ENCODE measurements around the gene CFAP73. TPM values are rescaled to one million over a fixed set of nuclear protein-coding genes. Genes with fewer than 3 reads are reported as not detected.

Gene CFAP73
- total and polyA plus RNA-seq, 7 donors = 0.42 to 0.60 (median 0.46) TPM; not detected in 4

DNA sequence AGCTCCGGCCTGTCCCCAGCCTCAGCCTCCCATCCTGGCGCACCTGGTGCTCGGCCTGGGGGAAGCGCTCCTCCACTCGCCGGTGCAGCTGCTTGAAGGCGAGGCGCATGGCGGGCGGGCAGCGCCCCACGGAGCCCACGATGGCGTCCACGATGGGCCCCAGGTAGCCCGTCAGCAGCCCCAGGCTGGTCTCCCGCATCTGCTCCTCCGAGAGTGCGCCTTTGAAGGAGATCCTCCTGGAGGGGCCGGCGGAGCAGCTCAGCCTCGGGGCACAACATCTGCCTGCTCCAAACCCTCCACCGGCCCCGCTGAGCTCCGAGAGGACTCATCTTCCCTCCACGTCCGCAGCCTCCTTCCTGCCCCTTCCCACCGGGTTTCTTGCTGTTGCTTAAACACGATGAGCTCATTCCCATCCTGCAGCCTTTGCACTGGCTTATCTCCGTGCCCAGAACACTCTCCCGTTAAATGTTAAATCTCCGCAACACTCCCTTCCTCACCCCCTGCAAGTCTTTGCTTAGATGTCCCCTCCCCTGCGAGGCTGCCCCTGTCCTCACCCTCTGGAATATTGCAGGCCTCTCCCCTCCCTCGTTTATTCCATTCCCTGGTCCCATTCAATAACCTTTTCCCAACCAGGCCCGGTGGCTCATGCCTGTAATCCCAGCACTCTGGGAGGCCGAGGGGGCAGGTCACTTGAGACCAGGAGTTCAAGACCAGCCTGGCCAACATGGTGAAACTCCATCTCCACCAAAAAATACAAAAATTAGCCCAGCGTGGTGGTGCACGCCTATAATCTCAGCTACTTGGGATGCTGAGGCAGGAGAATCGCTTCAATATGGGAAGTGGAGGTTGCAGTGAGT is 37.3 kb upstream of the CFAP73 start:
- Histone ChIP-seq H3K27ac (no peak overlapping the region), H3K36me3 (no peaks in the 10 kb centered on the region), H3K4me3 (no peak overlapping the region), H3K9me3 (no peaks in the 10 kb centered on the region), H3K27me3 (peaks cover 0 to 27% (median 0%) of the 10 kb centered on the region in 3 donors), H3K4me1 (no peaks in the 10 kb centered on the region)
- 82 to 87% methylated on average over 39 of the region's 39 CpGs for WGBS, 2 donors
- intact Hi-C loops (cut with DNase I) = no loop called here
- TF ChIP-seq EP300 (IDR thresholded peaks at IDR 0.05) = no peak
- TF ChIP-seq POLR2A (IDR thresholded peaks at IDR 0.05) = no peak
- no peak for TF ChIP-seq POLR2AphosphoS5 (IDR thresholded peaks at IDR 0.05)
- TF ChIP-seq, protein P1, sequence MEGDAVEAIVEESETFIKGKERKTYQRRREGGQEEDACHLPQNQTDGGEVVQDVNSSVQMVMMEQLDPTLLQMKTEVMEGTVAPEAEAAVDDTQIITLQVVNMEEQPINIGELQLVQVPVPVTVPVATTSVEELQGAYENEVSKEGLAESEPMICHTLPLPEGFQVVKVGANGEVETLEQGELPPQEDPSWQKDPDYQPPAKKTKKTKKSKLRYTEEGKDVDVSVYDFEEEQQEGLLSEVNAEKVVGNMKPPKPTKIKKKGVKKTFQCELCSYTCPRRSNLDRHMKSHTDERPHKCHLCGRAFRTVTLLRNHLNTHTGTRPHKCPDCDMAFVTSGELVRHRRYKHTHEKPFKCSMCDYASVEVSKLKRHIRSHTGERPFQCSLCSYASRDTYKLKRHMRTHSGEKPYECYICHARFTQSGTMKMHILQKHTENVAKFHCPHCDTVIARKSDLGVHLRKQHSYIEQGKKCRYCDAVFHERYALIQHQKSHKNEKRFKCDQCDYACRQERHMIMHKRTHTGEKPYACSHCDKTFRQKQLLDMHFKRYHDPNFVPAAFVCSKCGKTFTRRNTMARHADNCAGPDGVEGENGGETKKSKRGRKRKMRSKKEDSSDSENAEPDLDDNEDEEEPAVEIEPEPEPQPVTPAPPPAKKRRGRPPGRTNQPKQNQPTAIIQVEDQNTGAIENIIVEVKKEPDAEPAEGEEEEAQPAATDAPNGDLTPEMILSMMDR (IDR thresholded peaks at IDR 0.05) = no peak
- no peak for DNase-seq

DNA sequence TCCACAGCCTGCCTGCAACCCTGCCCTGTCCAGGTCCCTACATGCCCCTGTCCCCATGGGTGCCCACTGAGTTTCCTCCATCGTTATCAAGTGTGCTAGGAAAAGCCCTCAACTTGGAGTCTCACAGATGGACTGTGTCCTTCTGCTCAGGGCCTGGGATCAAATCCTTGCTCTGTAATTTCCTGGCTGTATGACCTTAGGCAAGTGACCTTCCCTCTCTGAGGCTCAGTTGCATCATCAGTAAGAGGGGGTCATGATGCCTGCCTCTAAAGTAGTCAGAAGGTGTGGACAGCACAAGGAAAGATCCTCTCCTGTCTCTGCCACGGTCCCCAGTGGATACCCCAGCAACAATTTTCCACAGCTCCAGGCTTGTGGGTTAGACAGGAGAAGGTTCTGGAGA is 36.1 kb upstream of the CFAP73 start:
- 85 to 92% methylated on average over 2 of the region's 2 CpGs for WGBS, 2 donors
- intact Hi-C loops (cut with DNase I) = no loop called here
- no peaks in the 10 kb centered on the region for H3K36me3 ChIP-seq
- H3K4me1 ChIP-seq = no peaks in the 10 kb centered on the region
- DNase-seq = no peak
- H3K27ac ChIP-seq = no peak overlapping the region
- no peak overlapping the region for H3K4me3 ChIP-seq
- TF ChIP-seq POLR2A (IDR thresholded peaks at IDR 0.05) = no peak
- TF ChIP-seq, protein P1 (IDR thresholded peaks at IDR 0.05) = no peak
- TF ChIP-seq POLR2AphosphoS5 (IDR thresholded peaks at IDR 0.05) = no peak
- no peak for TF ChIP-seq EP300 (IDR thresholded peaks at IDR 0.05)
- no peaks in the 10 kb centered on the region for H3K9me3 ChIP-seq
- H3K27me3 ChIP-seq = peaks cover 0 to 27% (median 0%) of the 10 kb centered on the region in 3 donors

DNA sequence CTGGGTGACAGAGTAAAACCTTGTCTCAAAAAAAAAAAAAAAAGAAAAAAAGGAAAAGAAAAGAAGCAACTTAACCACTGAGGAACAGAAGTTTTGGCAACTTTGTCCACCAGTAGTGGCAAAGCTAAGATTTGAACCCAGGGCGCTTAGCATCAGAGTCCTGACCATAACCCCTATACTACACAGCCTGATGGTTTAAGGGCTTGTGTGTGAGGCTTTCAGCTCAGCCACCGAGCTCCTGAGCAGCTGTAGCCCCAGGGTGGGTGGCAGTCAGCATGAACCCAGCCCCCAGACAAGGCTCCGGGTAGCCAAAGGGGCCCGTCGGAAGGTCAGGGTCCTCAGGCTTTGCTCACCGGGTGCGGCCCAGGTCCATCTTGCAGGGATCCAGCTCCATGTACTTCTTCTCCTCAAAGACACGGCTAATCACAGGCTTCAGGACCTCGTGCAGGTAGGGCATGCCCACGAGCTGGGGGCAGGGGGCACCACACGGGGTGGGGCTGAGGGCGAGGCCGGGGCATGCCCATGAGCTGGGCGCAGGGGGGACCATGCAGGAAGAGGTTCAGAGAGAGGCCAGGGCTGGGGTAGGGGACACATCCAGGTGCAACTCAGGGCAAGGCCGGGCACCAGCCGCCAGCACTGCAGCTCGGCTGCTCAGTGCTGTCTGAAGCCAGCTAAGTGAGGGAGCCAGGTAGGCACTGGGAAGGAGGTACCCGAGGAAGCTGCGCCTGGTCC is 34.9 kb upstream of the CFAP73 start:
- no peak overlapping the region for H3K27ac ChIP-seq
- H3K4me1 ChIP-seq = no peaks in the 10 kb centered on the region
- no peak for DNase-seq
- 87 to 90% methylated on average over 19 of the region's 19 CpGs for WGBS, 2 donors
- TF ChIP-seq, protein P1 (IDR thresholded peaks at IDR 0.05) = no peak
- H3K4me3 ChIP-seq = no peak overlapping the region
- intact Hi-C loops (cut with DNase I) = no loop called here
- no peaks in the 10 kb centered on the region for H3K9me3 ChIP-seq
- H3K36me3 ChIP-seq = no peaks in the 10 kb centered on the region
- peaks cover 0 to 35% (median 0%) of the 10 kb centered on the region in 3 donors for H3K27me3 ChIP-seq

DNA sequence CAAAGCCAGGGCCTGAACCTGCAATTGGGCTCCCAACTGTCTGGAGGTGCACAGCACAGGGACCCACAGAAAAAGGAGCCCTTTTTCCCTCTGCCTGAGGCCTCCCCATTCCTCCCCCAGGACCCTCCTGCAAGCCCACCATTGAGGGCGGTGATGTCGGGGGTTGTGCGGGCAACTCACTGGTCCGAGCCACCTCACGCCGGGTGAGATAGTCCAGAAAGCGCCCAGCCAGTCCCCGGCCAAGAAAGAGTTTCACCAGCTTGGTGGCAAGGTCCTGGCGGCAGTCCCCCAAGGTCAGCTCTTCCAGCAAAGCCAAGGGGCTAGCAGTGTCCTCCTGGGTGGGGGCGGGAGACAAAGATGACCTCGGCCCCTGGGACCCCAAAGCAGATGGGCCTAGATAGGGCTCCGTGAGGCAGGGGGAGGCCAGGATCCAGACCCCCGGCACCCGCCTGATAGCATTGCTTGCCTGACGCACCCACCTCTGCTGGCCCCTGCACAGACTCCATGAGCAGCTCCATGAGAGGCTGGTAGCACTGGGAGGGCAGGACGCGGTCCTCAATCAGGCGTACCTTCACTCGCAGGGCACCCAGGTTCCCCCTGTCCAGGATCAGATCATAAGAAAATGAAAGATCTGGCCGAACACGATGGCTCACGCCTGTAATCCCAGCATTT is 33.9 kb upstream of the CFAP73 start:
- intact Hi-C loops (cut with DNase I) = no loop called here
- no peaks in the 10 kb centered on the region for H3K4me1 ChIP-seq

More for the DNA sequence above, 33.9 kb upstream of the CFAP73 start:
- Histone ChIP-seq H3K36me3 (no peaks in the 10 kb centered on the region), H3K27ac (no peak overlapping the region), H3K27me3 (peaks cover 0 to 44% (median 0%) of the 10 kb centered on the region in 3 donors), H3K4me3 (no peak overlapping the region), H3K9me3 (no peaks in the 10 kb centered on the region)
- TF ChIP-seq, protein P1 (IDR thresholded peaks at IDR 0.05) = no peak
- DNase-seq = no peak
- 85 to 86% methylated on average over 22 of the region's 22 CpGs for WGBS, 2 donors

All from sigmoid colon (tissue), 7 donors.